KMS-11 (cell line): ENCODE measurements around the gene SNX24.

Experiments
- H2AFZ ChIP-seq: fragments of 200-600 bp; sonication (generic); 2 replicates; pipeline ENCODE4 v1.6.1; 2016; ENCODE audit warnings: antibody characterized with exemption, mixed run types, low read depth
- H3K27ac ChIP-seq: fragments of 200-600 bp; sonication (generic); 2 replicates; pipeline ENCODE4 v1.6.1; 2016; ENCODE audit warnings: mild to moderate bottlenecking, mixed run types
- H3K27me3 ChIP-seq: fragments of 200-600 bp; sonication (generic); 2 replicates; pipeline ENCODE4 v1.6.1; 2017; ENCODE audit warnings: mild to moderate bottlenecking, low read depth, mixed run types, moderate library complexity; ENCODE audit not compliant: insufficient read depth
- H3K36me3 ChIP-seq: fragments of 200-600 bp; sonication (generic); 2 replicates; pipeline ENCODE4 v1.6.1; 2017; ENCODE audit warnings: mild to moderate bottlenecking, mixed run types; ENCODE audit not compliant: insufficient read depth
- H3K4me1 ChIP-seq: fragments of 200-600 bp; sonication (generic); 2 replicates; pipeline ENCODE4 v1.6.1; 2016; ENCODE audit warnings: mild to moderate bottlenecking, low read depth, mixed run types; ENCODE audit not compliant: poor library complexity, severe bottlenecking
- H3K4me2 ChIP-seq: fragments of 200-600 bp; sonication (generic); 2 replicates; pipeline ENCODE4 v1.7.0; 2016; ENCODE audit warnings: mild to moderate bottlenecking, mixed run types
- H3K4me3 ChIP-seq: fragments of 200-600 bp; sonication (generic); IDR thresholded peaks from 2 replicates; pipeline ENCODE4 v1.6.1; 2017; ENCODE audit warnings: low read depth, low read length, mixed read lengths; ENCODE audit not compliant: insufficient read depth
- H3K79me2 ChIP-seq: fragments of 200-600 bp; sonication (generic); 2 replicates; pipeline ENCODE4 v1.6.1; 2016; ENCODE audit warnings: low read depth, mixed run types; ENCODE audit not compliant: insufficient read depth
- H3K9ac ChIP-seq: fragments of 200-600 bp; sonication (generic); 2 replicates; pipeline ENCODE4 v1.6.1; 2016; ENCODE audit warnings: mild to moderate bottlenecking, mixed run types
- H4K20me1 ChIP-seq: fragments of 200-600 bp; sonication (generic); 2 replicates; pipeline ENCODE4 v1.6.1; 2016; ENCODE audit warnings: mild to moderate bottlenecking, mixed run types; ENCODE audit not compliant: insufficient read depth
- CTCF ChIP-seq: fragments of 200-600 bp; sonication (generic); conservative IDR thresholded peaks from 2 replicates; pipeline ENCODE4 v1.6.1; 2017; ENCODE audit warnings: low read depth, mild to moderate bottlenecking, antibody characterized with exemption, low read length, moderate library complexity, mixed read lengths

SNX24 gene

GRCh38 chr5:122880170-122880689 lies 34.8 kb downstream of the SNX24 start:
- no peak overlapping the region for H3K4me3 ChIP-seq
- peak overlapping the region; percentile 82 for H3K4me2 ChIP-seq
- H3K27me3 ChIP-seq, result no peaks in the 10 kb centered on the region
- no peak overlapping the region for H2AFZ ChIP-seq
- no peak overlapping the region for H3K9ac ChIP-seq
- no peaks in the 10 kb centered on the region for H4K20me1 ChIP-seq
- no peak overlapping the region for H3K27ac ChIP-seq
- H3K79me2 ChIP-seq, result no peaks in the 10 kb centered on the region
- no peaks in the 10 kb centered on the region for H3K36me3 ChIP-seq
- no peak for TF ChIP-seq CTCF
- peaks cover 30% of the 10 kb centered on the region for H3K4me1 ChIP-seq

GRCh38 chr5:122880749-122881148 lies 35.3 kb downstream of the SNX24 start:
- TF ChIP-seq CTCF, result no peak
- Histone ChIP-seq H3K4me3 (no peak overlapping the region), H3K36me3 (no peaks in the 10 kb centered on the region), H3K79me2 (no peaks in the 10 kb centered on the region), H3K27me3 (no peaks in the 10 kb centered on the region), H3K27ac (no peak overlapping the region), H3K4me2 (peak overlapping the region; percentile 82), H4K20me1 (no peaks in the 10 kb centered on the region), H3K9ac (no peak overlapping the region), H3K4me1 (peaks cover 30% of the 10 kb centered on the region), H2AFZ (no peak overlapping the region)

GRCh38 chr5:122882831-122883230 lies 37.4 kb downstream of the SNX24 start:
- no peak for TF ChIP-seq CTCF
- no peaks in the 10 kb centered on the region for H3K27me3 ChIP-seq
- no peaks in the 10 kb centered on the region for H3K36me3 ChIP-seq
- H2AFZ ChIP-seq, result no peak overlapping the region
- no peak overlapping the region for H3K4me2 ChIP-seq
- no peaks in the 10 kb centered on the region for H3K79me2 ChIP-seq
- no peaks in the 10 kb centered on the region for H4K20me1 ChIP-seq
- H3K4me3 ChIP-seq, result no peak overlapping the region
- H3K9ac ChIP-seq, result no peak overlapping the region
- peaks cover 30% of the 10 kb centered on the region for H3K4me1 ChIP-seq
- no peak overlapping the region for H3K27ac ChIP-seq

GRCh38 chr5:122885045-122885517 lies 39.7 kb downstream of the SNX24 start:
- Histone ChIP-seq H3K9ac (no peak overlapping the region), H3K36me3 (no peaks in the 10 kb centered on the region), H3K4me2 (no peak overlapping the region), H3K79me2 (no peaks in the 10 kb centered on the region), H3K4me1 (peaks cover 19% of the 10 kb centered on the region), H3K27me3 (no peaks in the 10 kb centered on the region), H3K27ac (no peak overlapping the region), H2AFZ (no peak overlapping the region), H4K20me1 (no peaks in the 10 kb centered on the region), H3K4me3 (no peak overlapping the region)
- no peak for TF ChIP-seq CTCF
